ENCODE results near the gene DCDC2C.
"Not testable (repeated sequence)": the region's sequence is repeated elsewhere in the genome, so short reads cannot be mapped to it uniquely, and the experiment has no call there.

Gene DCDC2C

DNA sequence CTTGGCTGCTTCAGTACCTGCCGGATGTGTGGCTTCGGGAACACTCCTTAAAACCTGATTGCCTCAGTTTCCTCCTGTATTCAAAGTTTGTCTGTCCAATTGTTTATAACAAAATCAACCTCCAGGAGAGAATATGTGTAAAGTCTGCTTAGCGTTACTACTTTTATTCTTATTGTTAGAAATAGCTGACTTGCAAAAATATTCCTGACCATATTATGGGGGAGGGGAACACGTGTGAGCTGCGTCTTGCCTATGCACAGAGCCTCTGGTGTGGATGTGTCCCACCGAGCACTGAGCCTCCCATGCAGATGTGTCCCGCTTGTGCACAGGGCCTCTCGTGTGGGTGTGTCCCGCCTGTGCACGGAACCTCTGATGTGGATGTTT lies 82.5 kb downstream of the DCDC2C start:
- DNase-seq (ENCODE audit: insufficient read length) (no peak), FAIRE-seq (no peak)
- no peak for TF ChIP-seq TAF1 (IDR thresholded peaks at IDR 0.05; ENCODE audit: borderline replicate concordance, low read depth, low read length)
- no peak for TF ChIP-seq POLR2AphosphoS5 (IDR thresholded peaks at IDR 0.05; ENCODE audit: low read depth, low read length)
- TF ChIP-seq POLR2A (IDR thresholded peaks at IDR 0.05; ENCODE audit: low read depth, low read length), result no peak

DNA sequence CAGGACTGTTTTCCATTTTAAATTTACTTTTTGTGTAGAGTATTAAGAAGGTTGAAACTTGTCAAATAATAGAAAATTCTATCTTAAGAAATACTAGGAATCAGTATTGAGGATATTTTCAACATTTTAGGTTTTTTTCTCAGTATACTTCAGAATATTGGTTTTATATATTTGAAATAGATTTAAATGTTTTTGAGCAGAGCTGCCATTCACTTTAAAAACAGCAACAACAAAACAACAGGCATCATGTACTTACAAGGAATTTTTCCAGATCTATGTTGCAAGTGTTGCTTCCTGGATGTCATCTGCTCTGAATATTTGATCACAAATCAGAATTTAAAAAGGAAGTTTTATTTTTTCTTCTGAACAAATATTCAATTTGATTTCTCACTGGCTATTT lies 84.4 kb downstream of the DCDC2C start:
- no peak for FAIRE-seq
- no peak for TF ChIP-seq POLR2A (IDR thresholded peaks at IDR 0.05; ENCODE audit: low read depth, low read length)
- TF ChIP-seq TAF1 (IDR thresholded peaks at IDR 0.05; ENCODE audit: borderline replicate concordance, low read depth, low read length), result no peak
- no peak for TF ChIP-seq POLR2AphosphoS5 (IDR thresholded peaks at IDR 0.05; ENCODE audit: low read depth, low read length)
- no peak for DNase-seq (ENCODE audit: insufficient read length)

DNA sequence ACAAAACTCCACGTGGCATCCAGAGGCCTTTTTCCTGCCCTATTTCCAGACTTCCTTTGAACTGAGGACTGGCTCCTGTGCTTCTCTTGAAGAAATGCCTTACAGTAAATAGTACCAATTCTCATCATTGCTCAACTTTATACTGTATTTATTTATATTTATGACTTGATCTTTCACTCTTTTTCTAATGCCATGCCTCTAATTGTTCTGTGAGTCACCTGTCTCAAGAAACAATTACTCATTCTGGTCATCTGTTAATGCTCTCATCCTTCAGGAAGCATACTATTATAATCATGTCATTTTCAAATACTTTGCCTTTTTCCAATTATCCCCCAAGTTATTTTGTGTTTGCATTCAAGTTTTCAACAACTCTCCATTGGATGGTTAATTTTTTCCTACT lies 85.9 kb downstream of the DCDC2C start:
- TF ChIP-seq TAF1 (IDR thresholded peaks at IDR 0.05; ENCODE audit: borderline replicate concordance, low read depth, low read length) (no peak), POLR2AphosphoS5 (IDR thresholded peaks at IDR 0.05; ENCODE audit: low read depth, low read length) (no peak), POLR2A (IDR thresholded peaks at IDR 0.05; ENCODE audit: low read depth, low read length) (no peak)
- FAIRE-seq, result no peak
- no peak for DNase-seq (ENCODE audit: insufficient read length)

DNA sequence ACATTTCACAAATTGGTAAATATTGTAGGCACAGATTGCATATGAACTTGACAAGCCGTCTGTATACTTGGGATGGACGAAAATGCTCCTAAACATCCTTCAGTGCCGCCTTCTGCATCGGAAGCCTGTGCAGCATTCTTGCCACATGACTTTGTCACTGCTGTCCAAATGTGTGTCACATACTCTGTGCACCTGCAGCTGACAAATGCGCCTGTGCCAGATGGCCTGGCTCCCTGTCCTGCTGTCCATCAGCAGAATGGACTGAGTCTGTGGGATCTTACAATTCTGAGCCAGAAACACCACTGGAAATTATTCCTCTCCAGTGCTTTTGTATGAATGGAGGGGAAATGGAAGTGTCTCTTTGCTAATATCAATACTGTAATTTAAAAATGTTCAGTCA lies 89.9 kb downstream of the DCDC2C start:
- DNase-seq (ENCODE audit: insufficient read length), result no peak

DNA sequence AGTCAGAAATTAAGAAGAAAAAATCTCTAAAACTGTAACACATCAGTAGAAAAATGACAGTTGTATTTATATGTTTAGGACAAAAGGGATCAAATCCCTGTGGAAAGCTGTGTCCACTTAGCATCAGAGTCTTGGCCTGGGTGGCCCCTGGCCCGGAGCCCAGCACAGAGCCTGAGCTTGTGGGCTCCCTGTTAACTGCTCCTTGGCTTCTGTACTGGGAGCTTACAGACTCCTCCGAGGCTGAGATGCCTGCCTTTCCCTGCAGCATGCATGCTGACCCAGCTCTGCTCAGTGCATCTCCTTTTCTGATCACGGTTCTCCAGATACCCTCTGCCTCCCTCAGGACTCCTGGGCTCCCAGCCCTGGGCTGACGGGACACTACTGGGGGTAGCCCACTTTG lies 98.1 kb downstream of the DCDC2C start:
- no peak for TF ChIP-seq TAF1 (IDR thresholded peaks at IDR 0.05; ENCODE audit: borderline replicate concordance, low read depth, low read length)
- no peak for TF ChIP-seq POLR2AphosphoS5 (IDR thresholded peaks at IDR 0.05; ENCODE audit: low read depth, low read length)
- no peak for FAIRE-seq
- no peak for DNase-seq (ENCODE audit: insufficient read length)

More for the DNA sequence above, 89.9 kb downstream of the DCDC2C start:
- TF ChIP-seq POLR2AphosphoS5 (IDR thresholded peaks at IDR 0.05; ENCODE audit: low read depth, low read length) (no peak), POLR2A (IDR thresholded peaks at IDR 0.05; ENCODE audit: low read depth, low read length) (no peak), TAF1 (IDR thresholded peaks at IDR 0.05; ENCODE audit: borderline replicate concordance, low read depth, low read length) (no peak)
- FAIRE-seq, result no peak

DNA sequence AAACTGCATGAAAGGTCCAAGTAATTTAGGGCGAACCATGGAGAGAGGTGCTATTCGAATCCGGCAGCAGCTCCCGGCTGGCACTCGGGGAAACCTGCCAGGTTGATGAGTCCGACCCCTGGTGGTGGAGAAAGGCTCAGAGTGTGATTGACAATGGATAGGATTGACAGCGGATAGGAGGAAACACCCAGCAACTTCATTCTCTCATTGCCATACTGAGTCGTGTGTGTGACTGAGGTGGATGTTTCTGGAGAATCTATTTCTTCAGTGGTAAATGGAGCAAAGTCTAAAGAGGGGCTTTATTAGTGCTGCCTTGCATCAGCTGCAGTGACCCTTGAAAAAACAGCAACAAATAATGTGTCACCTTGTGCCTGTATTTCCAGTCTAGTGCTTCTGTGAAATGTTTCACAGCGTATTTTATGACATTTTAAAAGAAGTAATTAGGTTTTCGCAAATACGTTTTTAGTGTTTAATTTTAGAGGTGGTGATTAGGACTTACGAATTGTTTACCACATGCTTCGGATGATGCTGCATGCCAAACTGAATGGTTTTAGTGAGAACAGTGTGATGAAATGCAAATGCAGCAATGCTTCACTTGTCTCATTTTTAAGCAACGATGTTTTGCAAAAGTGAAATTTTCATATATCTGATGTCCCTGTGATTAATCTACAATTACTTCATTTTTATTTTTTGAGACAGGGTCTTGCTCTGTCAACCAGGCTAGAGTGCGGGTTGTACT lies 102.0 kb downstream of the DCDC2C start:
- FAIRE-seq (no peak), DNase-seq (ENCODE audit: insufficient read length) (no peak)
- TF ChIP-seq POLR2A (IDR thresholded peaks at IDR 0.05; ENCODE audit: low read depth, low read length), result no peak

DNA sequence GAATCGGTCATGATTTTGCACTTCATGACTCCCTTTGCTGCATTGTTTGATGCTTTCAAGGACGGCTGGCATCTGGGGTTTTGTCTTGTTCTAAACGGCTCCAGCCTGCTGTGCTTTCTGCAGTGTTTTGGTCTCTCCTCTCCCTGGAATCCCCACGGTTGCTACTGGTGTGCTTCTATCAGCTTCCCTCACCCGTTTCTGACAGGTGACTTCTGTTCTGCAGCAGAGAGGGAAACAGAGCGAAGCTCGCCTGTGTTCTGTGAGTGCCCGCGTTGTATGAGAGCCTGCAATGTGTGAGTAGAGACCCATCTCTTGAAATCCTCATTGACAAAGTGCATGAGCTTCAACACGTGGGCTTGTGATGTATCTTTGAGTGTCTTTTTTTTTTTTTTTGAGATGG lies 102.8 kb downstream of the DCDC2C start:
- no peak for FAIRE-seq
- DNase-seq (ENCODE audit: insufficient read length), result no peak
- TF ChIP-seq POLR2AphosphoS5 (IDR thresholded peaks at IDR 0.05; ENCODE audit: low read depth, low read length) (no peak), TAF1 (IDR thresholded peaks at IDR 0.05; ENCODE audit: borderline replicate concordance, low read depth, low read length) (no peak), POLR2A (IDR thresholded peaks at IDR 0.05; ENCODE audit: low read depth, low read length) (no peak)

DNA sequence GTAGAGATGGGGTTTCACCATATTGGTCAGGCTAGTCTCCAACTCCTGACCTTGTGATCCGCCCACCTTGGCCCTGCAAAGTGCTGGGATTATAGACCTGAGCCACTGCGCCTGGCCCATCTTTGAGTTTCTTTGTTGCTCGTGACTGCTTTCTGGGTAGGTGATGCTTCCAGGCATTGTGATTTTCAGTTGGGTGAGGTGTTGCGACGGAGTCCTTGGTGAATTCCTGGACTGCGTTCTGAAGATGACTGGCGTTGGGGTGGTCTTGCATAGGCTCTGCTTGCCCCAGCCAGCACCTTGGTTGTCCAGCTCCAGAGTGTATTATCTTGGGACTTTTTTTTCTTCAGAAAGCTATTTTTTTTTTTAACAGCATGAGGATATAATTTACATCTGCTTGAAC lies 103.4 kb downstream of the DCDC2C start:
- FAIRE-seq (no peak), DNase-seq (ENCODE audit: insufficient read length) (no peak)
- TF ChIP-seq TAF1 (IDR thresholded peaks at IDR 0.05; ENCODE audit: borderline replicate concordance, low read depth, low read length), result no peak
- TF ChIP-seq POLR2A (IDR thresholded peaks at IDR 0.05; ENCODE audit: low read depth, low read length), result no peak
- TF ChIP-seq POLR2AphosphoS5 (IDR thresholded peaks at IDR 0.05; ENCODE audit: low read depth, low read length), result no peak

DNA sequence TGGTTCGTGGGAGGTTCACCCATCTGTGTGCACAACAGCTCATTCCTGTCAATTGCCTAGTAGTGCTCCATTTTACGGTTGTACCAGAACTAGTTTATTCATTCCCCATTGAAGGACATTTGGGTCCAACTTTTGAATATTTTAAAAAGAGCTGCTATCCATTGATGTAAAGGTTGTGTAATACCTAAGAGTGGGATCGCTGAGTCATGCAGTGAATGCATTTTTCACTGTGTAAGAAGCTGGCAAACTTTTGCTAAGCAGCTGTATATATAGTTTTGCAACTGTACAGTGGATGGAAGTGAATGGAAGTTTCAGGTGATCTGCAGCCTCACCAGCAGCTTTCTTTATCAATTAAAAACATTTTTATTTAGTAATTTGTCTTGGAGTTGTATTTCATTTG lies 104.5 kb downstream of the DCDC2C start:
- DNase-seq (ENCODE audit: insufficient read length), result no peak
- FAIRE-seq, result no peak
- TF ChIP-seq POLR2AphosphoS5 (IDR thresholded peaks at IDR 0.05; ENCODE audit: low read depth, low read length), result no peak
- no peak for TF ChIP-seq TAF1 (IDR thresholded peaks at IDR 0.05; ENCODE audit: borderline replicate concordance, low read depth, low read length)
- TF ChIP-seq POLR2A (IDR thresholded peaks at IDR 0.05; ENCODE audit: low read depth, low read length), result no peak

DNA sequence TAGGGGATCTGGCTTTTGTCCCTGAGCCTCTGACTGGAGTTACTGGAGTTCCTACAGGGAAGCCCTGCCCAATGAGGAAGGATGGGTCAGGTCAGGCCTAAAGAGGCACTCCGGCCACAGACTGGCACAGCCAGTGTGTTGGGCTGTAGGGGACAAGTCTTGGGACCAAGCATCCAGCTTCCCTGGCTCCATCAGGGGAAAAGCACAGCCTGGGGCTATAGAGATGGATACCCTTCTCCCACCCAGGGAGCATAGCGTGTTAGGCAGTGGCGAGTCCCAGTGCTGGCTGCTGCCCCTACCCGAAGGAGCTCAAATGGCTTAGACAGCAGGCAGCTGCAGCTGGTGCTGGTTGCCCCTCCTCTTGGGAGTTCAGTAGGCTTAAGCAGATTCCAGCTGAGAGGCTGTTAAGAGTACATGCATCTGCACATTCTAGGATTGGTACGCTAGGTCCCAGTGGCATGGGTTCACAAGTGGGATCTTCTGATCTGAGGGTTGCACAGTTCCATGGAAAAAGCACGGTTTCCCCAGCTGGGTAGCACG lies 111.4 kb downstream of the DCDC2C start:
- no peak for DNase-seq (ENCODE audit: insufficient read length)
- TF ChIP-seq POLR2AphosphoS5 (IDR thresholded peaks at IDR 0.05; ENCODE audit: low read depth, low read length) (no peak), POLR2A (IDR thresholded peaks at IDR 0.05; ENCODE audit: low read depth, low read length) (no peak), TAF1 (IDR thresholded peaks at IDR 0.05; ENCODE audit: borderline replicate concordance, low read depth, low read length) (no peak)
- FAIRE-seq, result no peak

DNA sequence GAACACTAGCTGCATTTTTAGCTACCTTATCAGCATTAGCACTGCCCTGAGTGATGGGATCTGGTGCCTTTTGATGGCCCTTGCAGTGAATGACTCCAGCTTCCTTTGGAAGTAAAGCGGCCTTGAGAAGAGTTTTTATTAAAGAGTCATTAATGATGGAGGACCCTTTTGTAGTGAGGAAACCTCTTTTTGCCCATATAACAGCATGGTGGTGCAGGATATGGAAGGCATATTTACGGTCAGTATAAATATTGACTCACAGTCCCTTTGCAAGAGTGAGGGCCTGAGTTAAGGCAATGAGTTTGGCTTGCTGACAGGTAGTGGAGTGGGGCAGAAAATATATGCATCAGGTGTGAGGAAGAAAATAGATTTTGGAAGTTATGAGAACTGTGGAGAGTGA lies 113.8 kb downstream of the DCDC2C start:
- not testable (repeated sequence) for FAIRE-seq; DNase-seq (ENCODE audit: insufficient read length)

DNA sequence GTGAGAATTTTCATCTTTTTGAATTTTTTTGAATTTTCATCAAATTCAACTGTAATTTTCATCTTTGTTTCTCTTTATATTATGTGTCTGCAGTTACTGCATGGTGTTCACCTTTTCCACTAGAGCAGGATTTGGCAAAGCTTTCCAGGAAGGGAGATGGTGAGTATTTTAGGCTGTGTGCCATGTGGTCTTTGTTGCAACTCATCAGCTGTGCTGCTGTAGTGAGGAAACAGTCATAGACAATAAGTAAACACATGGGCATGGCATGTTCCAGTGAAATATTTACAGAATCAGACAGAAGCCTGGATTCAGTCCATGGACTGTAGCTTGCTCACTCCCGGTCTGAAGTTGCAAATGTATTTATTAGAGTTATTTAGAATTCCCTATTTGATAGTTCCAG lies 120.4 kb downstream of the DCDC2C start:
- FAIRE-seq (no peak), DNase-seq (ENCODE audit: insufficient read length) (no peak)
- no peak for TF ChIP-seq POLR2A (IDR thresholded peaks at IDR 0.05; ENCODE audit: low read depth, low read length)
- TF ChIP-seq TAF1 (IDR thresholded peaks at IDR 0.05; ENCODE audit: borderline replicate concordance, low read depth, low read length), result no peak
- no peak for TF ChIP-seq POLR2AphosphoS5 (IDR thresholded peaks at IDR 0.05; ENCODE audit: low read depth, low read length)

All from GM12892 (cell line).